ENCODE results near the gene DMRT1.

Gene DMRT1

GRCh38 chr9:1002678-1003077 lies 161.2 kb downstream of the DMRT1 start:
- DNase-seq, result no peak

- peak; percentile 70 to 81 (median 70) for DNase-seq
These were observed 163.7 kb downstream of the DMRT1 start for GRCh38 chr9:1005043-1005667.

- no peak for DNase-seq
These were observed 165.8 kb downstream of the DMRT1 start for GRCh38 chr9:1007312-1007711.

- DNase-seq, result peak; percentile 33 to 72 (median 68)
These were observed 166.7 kb downstream of the DMRT1 start for GRCh38 chr9:1008216-1008615.

GRCh38 chr9:1009101-1009707 lies 167.7 kb downstream of the DMRT1 start:
- peak; percentile 85 to 92 (median 89) for DNase-seq

- peak; percentile 53 to 63 (median 58) for DNase-seq
These were observed 171.5 kb downstream of the DMRT1 start for GRCh38 chr9:1013021-1013420.

- no peak for DNase-seq
These were observed 172.7 kb downstream of the DMRT1 start for GRCh38 chr9:1014225-1014624.

GRCh38 chr9:1014640-1015039 lies 173.1 kb downstream of the DMRT1 start:
- DNase-seq, result no peak

GRCh38 chr9:1018121-1018520 lies 176.6 kb downstream of the DMRT1 start:
- DNase-seq, result peak in 2 of 3 donors; percentile 30 to 50
